GM18498 (cell line): ENCODE measurements around the gene TBCK.

Experiments
- ATAC-seq: cut with Tn5 transposase; IDR thresholded peaks from one replicate; pipeline ENCODE4 v1.9.1; 2021; ENCODE audit warnings: mild to moderate bottlenecking, moderate library complexity; ENCODE audit not compliant: unreplicated experiment

Gene TBCK

DNA sequence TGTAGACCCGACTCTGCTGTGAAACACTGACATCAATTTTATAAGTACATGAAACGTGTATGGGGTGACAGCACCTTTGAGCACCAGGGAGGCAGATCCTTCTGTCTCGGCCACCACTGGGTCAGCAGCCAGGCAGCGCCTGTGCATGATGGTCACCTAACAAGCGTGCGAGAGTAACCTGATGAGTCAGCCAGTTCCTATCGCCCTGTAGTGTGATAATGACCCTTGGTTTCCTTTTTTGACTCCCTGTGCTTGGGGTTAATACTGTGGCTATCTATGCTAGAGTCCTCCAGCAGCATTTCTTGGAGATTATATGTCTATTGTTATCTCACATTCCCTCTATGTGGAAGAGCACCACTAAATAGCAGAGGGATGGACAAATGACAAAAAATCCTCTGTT is 319.2 kb downstream of the TBCK start:
- ATAC-seq: no peak

DNA sequence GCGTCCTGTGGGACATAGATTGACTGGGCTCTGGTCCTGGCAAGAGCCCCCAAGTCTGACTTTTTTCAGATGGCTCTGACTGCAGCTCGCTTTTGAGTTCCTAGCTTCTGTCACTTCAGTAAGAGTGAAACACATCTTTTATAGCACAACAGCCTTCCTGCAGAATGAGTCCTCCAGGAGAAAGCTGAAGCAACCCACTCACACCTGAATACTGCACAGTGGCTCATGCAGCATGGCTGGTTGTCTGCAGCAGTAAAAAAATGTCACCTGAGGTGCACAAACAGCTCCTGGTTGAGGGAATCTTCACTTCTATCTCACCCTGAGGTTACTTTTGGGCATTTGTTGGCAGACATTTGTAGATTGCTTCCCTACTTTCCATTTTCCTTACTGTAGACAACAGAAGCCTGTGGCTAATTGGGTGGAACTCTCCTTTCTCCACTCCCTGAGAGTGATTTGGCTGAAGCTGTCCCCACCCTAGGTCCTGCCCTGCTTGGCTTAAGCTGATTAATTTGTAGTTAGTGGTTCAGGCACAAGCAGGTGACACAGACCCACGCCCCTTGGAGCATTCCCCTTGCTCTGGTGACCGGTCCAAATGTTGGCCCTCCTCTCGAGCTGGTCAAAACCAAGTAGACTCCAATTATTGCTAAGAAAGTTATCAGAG is 321.0 kb downstream of the TBCK start:
- ATAC-seq: no peak

DNA sequence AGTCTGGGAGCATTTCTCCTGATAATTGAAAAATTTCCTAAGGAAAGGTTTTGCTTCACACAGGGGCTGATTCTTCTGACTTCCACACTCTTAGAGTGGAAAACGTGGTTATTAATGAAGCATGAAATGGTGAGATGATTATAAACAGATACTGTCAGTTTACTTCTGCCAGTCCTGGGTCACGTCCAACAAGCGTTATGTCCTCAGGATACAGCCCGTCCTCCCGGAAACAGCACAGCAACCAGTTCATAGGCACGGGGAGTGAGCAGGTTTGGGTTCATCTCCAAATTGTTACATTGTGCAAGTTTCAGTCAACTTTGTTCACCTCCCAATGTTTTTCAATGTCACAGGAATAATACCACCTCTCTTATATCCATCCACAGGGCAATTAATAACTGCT is 321.9 kb downstream of the TBCK start:
- ATAC-seq: no peak

DNA sequence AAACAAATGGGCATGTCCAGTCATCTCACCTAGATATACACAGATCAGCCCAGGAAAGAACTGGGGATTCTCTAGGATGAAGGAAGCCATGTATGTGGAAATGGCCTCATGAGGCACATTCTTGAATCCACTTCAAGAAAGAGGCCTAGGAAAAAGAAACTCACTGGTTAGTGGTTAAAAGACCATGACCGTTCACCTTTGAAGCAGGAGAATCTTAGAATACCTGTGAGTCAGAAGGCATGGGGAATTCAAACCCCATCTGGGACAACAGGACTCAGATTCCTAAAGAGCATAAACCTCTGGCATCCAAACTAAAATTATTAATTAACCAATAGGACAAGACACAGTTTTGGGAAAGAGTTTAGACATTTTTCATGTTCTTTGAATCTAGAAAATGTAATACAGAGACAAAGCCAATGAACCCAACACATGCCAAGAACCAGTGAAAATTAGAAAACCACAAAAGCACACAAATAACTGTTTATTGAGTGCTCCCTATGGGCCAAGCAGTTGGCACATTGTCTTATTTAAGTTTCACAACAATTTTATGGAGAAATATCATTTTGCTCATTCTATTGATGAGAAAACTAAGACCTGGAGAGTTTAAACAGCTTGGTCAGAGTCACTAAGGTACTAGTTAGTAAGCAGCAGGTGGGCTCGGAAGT is 323.2 kb downstream of the TBCK start:
- ATAC-seq: no peak

DNA sequence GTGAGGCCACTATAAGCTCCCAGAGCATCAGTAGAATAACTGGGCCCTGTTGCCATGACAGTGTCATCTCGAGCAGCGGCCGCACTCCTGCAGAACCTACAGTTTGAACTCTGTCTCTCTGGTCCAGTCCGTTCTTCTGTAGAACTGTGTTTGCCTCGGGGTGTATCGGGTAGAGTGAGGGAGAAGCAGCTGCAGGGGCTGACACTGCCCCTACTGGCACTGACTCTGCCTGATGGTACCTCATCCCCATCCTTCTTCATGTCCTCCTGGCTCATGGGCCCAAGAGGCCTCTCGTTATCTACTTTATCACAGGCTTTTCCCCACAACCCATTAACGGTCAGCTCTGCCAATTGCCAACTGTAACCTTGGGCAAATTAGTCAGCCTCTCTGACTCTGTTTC is 324.3 kb downstream of the TBCK start:
- no peak for ATAC-seq
